Measurements from ENCODE around the gene PPP1R3G. TPM values are rescaled to one million over a fixed set of nuclear protein-coding genes. Genes with fewer than 3 reads are reported as not detected.

Gene PPP1R3G
- total and polyA plus RNA-seq, 12 donors = 1.2 to 17.1 (median 8.4) TPM

DNA sequence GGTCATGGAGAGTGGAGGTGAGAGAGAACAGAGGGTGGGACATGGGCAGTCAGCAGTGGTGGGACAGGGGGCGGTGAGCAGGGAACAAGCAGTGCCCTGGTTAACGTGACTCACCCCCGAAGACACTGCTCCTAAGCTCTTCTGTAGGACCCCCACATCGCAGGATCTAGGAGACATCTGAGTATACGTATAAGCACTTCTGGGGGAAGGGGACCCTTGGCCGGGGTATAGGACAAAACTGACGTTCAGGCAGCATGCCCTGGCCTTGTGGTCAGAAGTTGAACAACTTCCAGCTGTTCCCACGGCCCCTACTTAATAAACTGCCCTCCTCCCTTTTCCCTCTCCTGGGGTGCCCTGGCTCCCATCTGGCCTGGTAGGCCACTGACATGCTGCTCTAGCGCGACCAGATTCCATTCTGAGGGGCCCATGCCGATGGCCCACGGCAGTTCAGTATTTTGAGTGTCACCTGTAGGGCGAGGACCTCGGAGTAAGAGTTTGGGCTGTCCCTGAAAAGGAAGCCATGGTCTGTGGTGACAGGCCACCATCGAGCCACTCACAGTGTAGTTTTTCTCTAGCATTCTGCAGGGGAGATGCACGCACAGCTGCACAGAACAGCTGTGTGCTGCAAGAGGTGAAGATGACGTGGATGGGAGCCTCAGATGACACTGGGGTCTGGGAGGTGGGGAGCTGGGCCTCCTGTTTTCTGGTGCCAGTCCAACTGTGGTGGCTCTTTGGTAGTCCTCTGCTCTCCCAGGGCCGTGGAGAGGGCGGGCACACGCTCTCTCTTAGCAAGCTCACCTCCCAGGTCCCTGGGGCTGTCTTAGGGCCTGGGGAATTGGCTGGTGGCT lies 38.4 kb downstream of the PPP1R3G start:
- peak in 1 of 7 donors; percentile 14 for DNase-seq
- Histone ChIP-seq H3K9me3 (replicated peaks in 1 of 3) (no peaks in the 10 kb centered on the region), H3K27ac (no peak overlapping the region), H3K27me3 (no peaks in the 10 kb centered on the region), H3K36me3 (replicated peaks in 1 of 2) (no peaks in the 10 kb centered on the region), H3K4me1 (replicated peaks in 1 of 2) (peaks cover 0 to 7% of the 10 kb centered on the region in 2 donors), H3K4me3 (no peak overlapping the region)
- intact Hi-C loops (cut with DNase I) = no loop called here
- no peak for TF ChIP-seq POLR2A (IDR thresholded peaks at IDR 0.05)
- TF ChIP-seq CTCF (IDR thresholded peaks at IDR 0.05) = no peak
- WGBS, 4 donors = 92 to 95% (median 93%) methylated on average over 6 to 20 of the region's 20 CpGs

- no peak for TF ChIP-seq CTCF (IDR thresholded peaks at IDR 0.05)
- no peak for TF ChIP-seq POLR2A (IDR thresholded peaks at IDR 0.05)
- no peak overlapping the region for H3K4me3 ChIP-seq
- H3K36me3 ChIP-seq (replicated peaks in 1 of 2) = no peaks in the 10 kb centered on the region
- peaks cover 0 to 7% of the 10 kb centered on the region in 2 donors for H3K4me1 ChIP-seq (replicated peaks in 1 of 2)
- no peak overlapping the region for H3K27ac ChIP-seq
- intact Hi-C loops (cut with DNase I) = no loop called here
- no peaks in the 10 kb centered on the region for H3K9me3 ChIP-seq (replicated peaks in 1 of 3)
- H3K27me3 ChIP-seq = no peaks in the 10 kb centered on the region
- DNase-seq = peak in 1 of 7 donors; percentile 35
- 92 to 96% (median 95%) methylated on average over 2 to 8 of the region's 8 CpGs for WGBS, 4 donors
Observed at GRCh38 chr6:5124526-5124925, 39.4 kb downstream of the PPP1R3G start.

DNA sequence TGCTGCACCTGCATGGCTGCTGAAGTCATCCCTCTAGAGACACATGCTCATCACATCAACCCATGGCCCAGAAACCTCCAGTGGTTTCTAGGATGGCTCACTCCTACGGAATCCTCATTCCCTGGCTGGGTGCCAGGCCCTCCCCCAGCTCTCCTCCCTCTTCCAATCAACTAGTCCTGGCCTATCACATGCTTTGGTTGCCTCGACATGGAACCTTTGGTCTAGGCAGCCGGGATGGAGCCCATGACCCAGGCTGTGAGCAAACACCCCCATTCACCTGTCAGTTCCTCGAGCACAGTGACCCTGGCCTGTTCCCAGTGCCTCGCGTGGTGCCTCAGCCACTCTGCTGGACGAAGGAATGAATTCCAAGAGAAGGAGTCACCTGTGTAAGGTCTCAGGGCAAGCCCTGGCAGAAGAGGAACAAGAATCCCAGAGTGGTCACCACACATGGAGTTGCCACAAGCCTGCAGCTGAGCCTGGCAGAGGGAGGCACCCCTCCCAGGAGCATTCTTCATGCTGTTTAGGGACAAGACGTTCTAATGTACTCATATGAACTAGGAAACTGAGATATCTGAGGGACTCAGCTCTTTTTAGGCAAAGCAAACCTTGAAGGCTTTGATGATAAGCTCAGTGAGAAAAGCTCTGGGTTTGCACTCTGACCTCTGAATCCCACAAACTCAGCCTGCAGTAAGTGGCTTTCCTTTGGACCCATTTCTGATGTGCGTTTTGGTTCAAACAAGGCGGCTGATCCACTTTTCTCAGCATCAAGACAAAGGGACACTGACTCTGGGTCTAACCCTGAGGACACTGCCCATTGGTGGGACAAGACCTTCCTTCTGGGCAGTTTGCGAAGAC lies 40.2 kb downstream of the PPP1R3G start:
- no peak overlapping the region for H3K4me3 ChIP-seq
- no peaks in the 10 kb centered on the region for H3K9me3 ChIP-seq (replicated peaks in 1 of 3)
- no peaks in the 10 kb centered on the region for H3K27me3 ChIP-seq
- TF ChIP-seq POLR2A (IDR thresholded peaks at IDR 0.05) = no peak
- no peak for TF ChIP-seq CTCF (IDR thresholded peaks at IDR 0.05)
- DNase-seq = peak in 2 of 7 donors; percentile 30 to 53
- no peaks in the 10 kb centered on the region for H3K36me3 ChIP-seq (replicated peaks in 1 of 2)
- no peak overlapping the region for H3K27ac ChIP-seq
- intact Hi-C loops (cut with DNase I) = no loop called here
- WGBS, 4 donors = 84 to 89% (median 86%) methylated on average over 11 of the region's 11 CpGs
- peaks cover 0 to 7% of the 10 kb centered on the region in 2 donors for H3K4me1 ChIP-seq (replicated peaks in 1 of 2)

DNA sequence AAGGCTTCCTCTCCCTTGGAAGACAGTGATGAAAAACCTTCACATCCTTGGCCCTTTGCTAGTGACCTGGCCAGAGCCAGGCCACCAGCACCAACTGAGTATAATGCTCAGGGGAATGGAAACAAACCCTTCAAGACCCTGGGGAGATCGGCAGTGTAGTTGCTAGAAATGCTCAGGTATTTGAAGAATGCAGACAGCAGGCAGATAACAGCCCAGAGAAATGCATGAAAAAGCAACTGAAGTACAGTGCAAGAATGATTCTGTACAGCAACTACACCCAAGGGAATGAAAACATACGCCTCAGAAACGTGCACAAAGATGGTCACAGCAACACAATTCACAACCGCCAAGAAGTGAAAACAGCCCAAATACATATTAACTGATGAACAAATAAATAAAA lies 41.1 kb downstream of the PPP1R3G start:
- H3K27ac ChIP-seq = no peak overlapping the region
- 61 to 83% (median 71%) methylated on average over 3 to 4 of the region's 4 CpGs for WGBS, 4 donors
- H3K27me3 ChIP-seq = no peaks in the 10 kb centered on the region
- DNase-seq = no peak
- peaks cover 0 to 7% of the 10 kb centered on the region in 2 donors for H3K4me1 ChIP-seq (replicated peaks in 1 of 2)
- intact Hi-C loops (cut with DNase I) = no loop called here
- TF ChIP-seq POLR2A (IDR thresholded peaks at IDR 0.05) = no peak
- TF ChIP-seq CTCF (IDR thresholded peaks at IDR 0.05) = no peak
- no peaks in the 10 kb centered on the region for H3K9me3 ChIP-seq (replicated peaks in 1 of 3)
- H3K4me3 ChIP-seq = no peak overlapping the region
- no peaks in the 10 kb centered on the region for H3K36me3 ChIP-seq (replicated peaks in 1 of 2)

Data from adrenal gland (tissue), 12 donors.